Type B pancreatic cell (in vitro differentiated cells): ENCODE measurements around the gene SERAC1. TPM values are rescaled to one million over a fixed set of nuclear protein-coding genes. Genes with fewer than 3 reads are reported as not detected.

Experiments used
- DNase-seq: peaks from one replicate; pipeline ENCODE4 v3.0.0; 2021; ENCODE audit warnings: mixed read lengths; ENCODE audit not compliant: unreplicated experiment; ENCODE audit errors: extremely low spot score
- H3K27ac Mint-ChIP-seq: 2 replicates; pipeline ENCODE4 v1.8.0; 2021; ENCODE audit warnings: mild to moderate bottlenecking, mixed read lengths
- H3K27me3 Mint-ChIP-seq: 2 replicates; pipeline ENCODE4 v1.8.0; 2021; ENCODE audit warnings: mixed read lengths
- H3K36me3 Mint-ChIP-seq: 2 replicates; pipeline ENCODE4 v1.8.0; 2021; ENCODE audit warnings: mixed read lengths
- H3K4me1 Mint-ChIP-seq: one replicate; pipeline ENCODE4 v1.8.0; 2021; ENCODE audit warnings: mixed read lengths; ENCODE audit not compliant: unreplicated experiment
- H3K4me3 Mint-ChIP-seq: 2 replicates; pipeline ENCODE4 v1.8.0; 2021; ENCODE audit warnings: mild to moderate bottlenecking, mixed read lengths
- H3K9me3 Mint-ChIP-seq: 2 replicates; pipeline ENCODE4 v1.8.0; 2021; ENCODE audit warnings: mixed read lengths
- CTCF ChIP-seq: fragments of 200-600 bp; sonication (generic); conservative IDR thresholded peaks from 2 replicates; pipeline ENCODE4 v1.5.0; 2021; ENCODE audit warnings: antibody characterized with exemption, mild to moderate bottlenecking
- total RNA-seq: library from RNA; stranded (reverse); gene quantifications from 2 replicates; pipeline ENCODE4 v1.2.1, GENCODE V29; 2021; ENCODE audit warnings: low replicate concordance

SERAC1 gene
- total RNA-seq, 1 donor from 2014 or later, result 11.2 TPM

GRCh38 chr6:158078320-158078719 is 89.7 kb downstream of the SERAC1 start:
- TF ChIP-seq CTCF, result no peak
- no peaks in the 10 kb centered on the region for H3K9me3 Mint-ChIP-seq
- peaks cover 18% of the 10 kb centered on the region for H3K36me3 Mint-ChIP-seq
- DNase-seq, result no peak
- H3K27me3 Mint-ChIP-seq, result no peaks in the 10 kb centered on the region
- H3K4me3 Mint-ChIP-seq, result no peak overlapping the region
- H3K27ac Mint-ChIP-seq, result no peak overlapping the region
- H3K4me1 Mint-ChIP-seq, result no peaks in the 10 kb centered on the region

- Mint-ChIP-seq H3K27ac (no peak overlapping the region), H3K36me3 (peaks cover 15% of the 10 kb centered on the region), H3K9me3 (no peaks in the 10 kb centered on the region), H3K27me3 (no peaks in the 10 kb centered on the region), H3K4me3 (no peak overlapping the region), H3K4me1 (no peaks in the 10 kb centered on the region)
- no peak for TF ChIP-seq CTCF
- no peak for DNase-seq
Observed at GRCh38 chr6:158077676-158078075, 90.4 kb downstream of the SERAC1 start.

GRCh38 chr6:158076548-158076947 is 91.5 kb downstream of the SERAC1 start:
- H3K27ac Mint-ChIP-seq, result no peak overlapping the region
- H3K9me3 Mint-ChIP-seq, result no peaks in the 10 kb centered on the region
- no peaks in the 10 kb centered on the region for H3K27me3 Mint-ChIP-seq
- no peak for DNase-seq
- H3K4me1 Mint-ChIP-seq, result peaks cover 6% of the 10 kb centered on the region
- peaks cover 18% of the 10 kb centered on the region for H3K36me3 Mint-ChIP-seq
- TF ChIP-seq CTCF, result no peak
- H3K4me3 Mint-ChIP-seq, result no peak overlapping the region

- peaks cover 12% of the 10 kb centered on the region for H3K36me3 Mint-ChIP-seq
- H3K27ac Mint-ChIP-seq, result no peak overlapping the region
- no peaks in the 10 kb centered on the region for H3K27me3 Mint-ChIP-seq
Observed at GRCh38 chr6:158073776-158074175, 94.3 kb downstream of the SERAC1 start.

GRCh38 chr6:158072083-158072721 is 95.9 kb downstream of the SERAC1 start:
- no peak for DNase-seq
- Mint-ChIP-seq H3K4me1 (peaks cover 18% of the 10 kb centered on the region), H3K27ac (peak overlapping the region; percentile 60), H3K27me3 (no peaks in the 10 kb centered on the region), H3K36me3 (peaks cover 14% of the 10 kb centered on the region), H3K9me3 (no peaks in the 10 kb centered on the region), H3K4me3 (no peak overlapping the region)
- peak; percentile 96 for TF ChIP-seq CTCF

More at GRCh38 chr6:158073776-158074175, 94.3 kb downstream of the SERAC1 start:
- H3K4me1 Mint-ChIP-seq, result peaks cover 13% of the 10 kb centered on the region
- no peaks in the 10 kb centered on the region for H3K9me3 Mint-ChIP-seq
- no peak overlapping the region for H3K4me3 Mint-ChIP-seq
- DNase-seq, result no peak
- TF ChIP-seq CTCF, result no peak
